ENCODE results near the gene GPA33.

DNA sequence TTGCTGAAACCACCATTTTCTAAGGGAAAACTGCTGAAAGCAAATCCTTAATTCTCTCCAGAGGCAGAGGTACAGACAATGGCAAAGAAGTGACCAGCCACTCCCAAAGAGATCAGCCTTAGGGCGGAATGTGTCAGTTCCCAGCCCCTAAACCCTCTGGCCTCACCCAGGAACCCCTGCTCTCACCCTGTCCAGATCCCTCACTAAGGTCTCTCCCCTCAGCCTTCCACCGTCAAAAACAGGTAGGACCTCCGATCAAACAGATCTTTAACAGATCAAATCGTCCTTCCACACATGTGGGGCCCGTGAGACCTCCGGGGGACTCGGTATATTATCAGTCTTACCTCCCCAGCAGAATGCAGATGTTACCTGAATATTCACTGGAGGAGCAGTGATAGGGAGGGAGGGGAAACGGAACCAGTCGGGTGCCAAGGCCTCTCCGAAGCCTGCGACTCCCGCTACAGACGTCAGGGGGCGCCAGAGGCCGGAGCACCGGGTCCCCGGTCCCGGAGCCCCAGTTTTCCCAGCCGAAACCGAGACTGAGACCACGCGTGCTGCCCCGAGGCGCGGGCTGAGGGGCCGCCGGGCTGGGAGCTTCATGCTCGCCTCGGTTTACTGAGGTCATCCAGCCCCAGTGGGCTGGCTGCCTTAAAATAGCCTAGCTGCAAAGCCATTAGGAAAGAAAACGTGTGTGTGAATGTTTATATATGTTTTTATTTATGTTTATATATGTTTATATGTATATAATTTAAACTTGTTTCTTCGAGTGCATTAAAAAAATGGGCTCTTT, 23.6 kb downstream of the GPA33 start:
- TF ChIP-seq, protein P1, sequence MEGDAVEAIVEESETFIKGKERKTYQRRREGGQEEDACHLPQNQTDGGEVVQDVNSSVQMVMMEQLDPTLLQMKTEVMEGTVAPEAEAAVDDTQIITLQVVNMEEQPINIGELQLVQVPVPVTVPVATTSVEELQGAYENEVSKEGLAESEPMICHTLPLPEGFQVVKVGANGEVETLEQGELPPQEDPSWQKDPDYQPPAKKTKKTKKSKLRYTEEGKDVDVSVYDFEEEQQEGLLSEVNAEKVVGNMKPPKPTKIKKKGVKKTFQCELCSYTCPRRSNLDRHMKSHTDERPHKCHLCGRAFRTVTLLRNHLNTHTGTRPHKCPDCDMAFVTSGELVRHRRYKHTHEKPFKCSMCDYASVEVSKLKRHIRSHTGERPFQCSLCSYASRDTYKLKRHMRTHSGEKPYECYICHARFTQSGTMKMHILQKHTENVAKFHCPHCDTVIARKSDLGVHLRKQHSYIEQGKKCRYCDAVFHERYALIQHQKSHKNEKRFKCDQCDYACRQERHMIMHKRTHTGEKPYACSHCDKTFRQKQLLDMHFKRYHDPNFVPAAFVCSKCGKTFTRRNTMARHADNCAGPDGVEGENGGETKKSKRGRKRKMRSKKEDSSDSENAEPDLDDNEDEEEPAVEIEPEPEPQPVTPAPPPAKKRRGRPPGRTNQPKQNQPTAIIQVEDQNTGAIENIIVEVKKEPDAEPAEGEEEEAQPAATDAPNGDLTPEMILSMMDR (conservative IDR thresholded peaks at IDR 0.05; ENCODE audit: low read length): peak; percentile 96
- no peak for TF ChIP-seq EZH2phosphoT487 (IDR thresholded peaks at IDR 0.05; ENCODE audit: borderline replicate concordance, low read depth, low read length)
